Measurements from ENCODE around the gene PREX1.
"Not testable (repeated sequence)": the region's sequence is repeated elsewhere in the genome, so short reads cannot be mapped to it uniquely, and the experiment has no call there.

The PREX1 gene

DNA sequence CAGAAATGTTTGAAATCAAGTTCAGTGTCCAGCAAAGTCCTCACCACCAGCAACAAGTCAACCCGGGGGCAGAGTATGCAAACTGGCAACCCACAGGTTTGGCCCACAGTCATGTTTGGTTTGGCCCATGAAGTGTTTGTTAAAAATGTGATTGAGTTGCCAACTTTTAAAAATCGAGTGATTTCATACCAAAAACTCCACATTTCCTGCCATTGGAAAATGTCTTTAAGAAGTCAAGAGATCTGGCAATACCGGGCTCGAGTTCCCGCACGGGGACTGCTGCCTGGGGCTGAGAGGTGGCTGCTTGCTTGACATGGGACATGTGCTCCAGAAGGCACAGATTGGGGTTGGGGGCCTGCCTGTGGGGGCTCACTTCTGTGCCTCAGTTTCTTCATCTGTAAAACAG, 36.1 kb downstream of the PREX1 start:
- no peak for DNase-seq (ENCODE audit: low spot score)

DNA sequence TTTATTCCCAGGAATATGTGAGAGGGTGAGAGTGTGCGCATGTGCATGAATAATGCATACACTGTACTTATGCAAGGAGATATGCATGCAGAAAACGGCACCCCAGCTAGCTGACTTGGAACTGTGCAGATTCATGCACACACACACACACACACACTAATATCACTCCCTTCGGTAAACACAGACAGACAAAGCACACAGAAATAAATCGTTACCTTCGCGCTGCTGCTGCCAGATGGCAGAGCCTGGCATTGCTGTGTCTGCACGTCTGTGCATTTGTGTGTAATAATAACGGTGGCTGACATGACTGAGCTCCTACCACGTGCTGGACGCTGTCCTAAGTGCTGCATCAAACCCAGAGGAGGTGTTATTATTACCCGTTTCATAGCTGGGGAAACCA, 36.8 kb downstream of the PREX1 start:
- peak; percentile 6 for DNase-seq (ENCODE audit: low spot score)

DNA sequence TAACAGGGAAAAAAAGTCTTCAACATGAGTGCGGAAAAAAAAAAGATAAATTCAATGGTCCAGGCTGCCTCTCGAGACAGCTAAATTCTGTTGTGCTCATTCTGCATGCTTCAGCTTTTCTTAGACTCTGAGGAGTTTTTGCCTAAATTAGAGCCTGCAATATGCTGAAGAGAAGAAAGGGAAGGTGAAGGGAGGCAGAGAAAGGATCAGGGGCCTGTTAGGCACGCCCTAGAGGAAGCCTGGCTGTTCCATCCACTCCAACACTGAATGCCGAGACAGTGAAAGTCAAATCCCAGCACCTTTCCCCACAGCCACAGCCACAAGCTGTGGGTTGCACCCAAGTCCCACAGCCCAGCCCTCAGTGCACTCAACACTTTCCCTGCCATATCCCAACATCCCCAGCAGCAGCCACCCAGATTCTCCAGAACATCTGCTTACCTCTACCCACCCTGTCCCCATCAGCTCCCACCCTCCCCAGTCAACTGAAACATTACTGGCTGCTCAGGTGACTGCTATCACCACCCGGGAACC, 37.3 kb downstream of the PREX1 start:
- no peak for DNase-seq (ENCODE audit: low spot score)

DNA sequence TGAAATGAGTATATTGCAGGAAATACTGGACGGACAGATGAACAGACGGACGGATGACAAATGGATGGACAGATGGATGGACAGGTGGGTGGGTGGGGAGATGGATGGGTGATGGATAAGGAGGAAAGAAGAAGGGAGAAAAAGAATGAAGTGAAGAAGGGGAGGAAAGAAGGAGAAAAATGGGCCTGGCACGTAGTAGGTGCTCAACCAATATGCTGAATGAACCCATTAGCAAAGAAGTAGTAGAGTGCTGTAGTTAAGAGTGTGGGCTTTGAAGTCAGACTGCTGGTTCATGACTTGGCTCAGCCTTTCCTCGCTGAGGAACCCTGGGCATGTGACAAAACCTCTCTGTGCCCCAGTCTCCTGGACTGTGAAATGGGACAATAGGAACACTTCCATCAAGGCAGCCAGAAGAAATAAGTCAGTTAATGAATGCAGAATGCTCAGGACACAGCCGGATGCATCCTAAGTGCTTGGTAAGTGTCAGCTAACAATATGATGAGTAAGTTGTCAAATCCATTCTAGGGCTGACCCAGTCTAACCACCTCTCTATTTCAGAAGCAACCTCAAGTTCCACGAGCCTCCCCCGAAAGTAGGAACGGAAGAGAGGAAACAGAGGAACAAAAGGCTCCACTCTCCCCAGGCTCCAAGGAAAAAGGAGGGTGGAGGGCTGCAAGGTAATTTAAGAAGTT, 37.9 kb downstream of the PREX1 start:
- DNase-seq (ENCODE audit: low spot score): no peak

DNA sequence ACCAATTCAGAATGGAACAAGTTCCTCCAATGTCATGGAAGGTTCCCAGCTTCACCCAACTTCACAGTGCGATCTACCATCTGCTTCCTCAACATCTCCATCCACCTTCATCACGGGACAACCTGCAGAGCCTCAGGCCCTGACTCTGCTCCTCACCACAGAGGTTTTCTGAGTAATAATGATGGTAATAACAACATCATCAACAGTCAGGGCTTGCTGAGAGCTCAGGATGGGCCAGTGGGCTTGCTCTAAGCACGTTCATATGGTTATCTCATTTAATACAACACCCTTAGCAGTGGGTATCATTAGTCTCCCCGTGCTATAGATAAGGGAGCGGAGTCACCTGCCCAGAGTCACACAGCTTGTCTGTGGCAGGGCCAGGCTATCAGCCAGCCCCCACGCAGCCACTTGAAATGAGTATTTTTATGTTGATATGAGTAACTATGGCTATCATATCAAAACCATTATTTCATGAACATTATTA, 38.6 kb downstream of the PREX1 start:
- no peak for DNase-seq (ENCODE audit: low spot score)

DNA sequence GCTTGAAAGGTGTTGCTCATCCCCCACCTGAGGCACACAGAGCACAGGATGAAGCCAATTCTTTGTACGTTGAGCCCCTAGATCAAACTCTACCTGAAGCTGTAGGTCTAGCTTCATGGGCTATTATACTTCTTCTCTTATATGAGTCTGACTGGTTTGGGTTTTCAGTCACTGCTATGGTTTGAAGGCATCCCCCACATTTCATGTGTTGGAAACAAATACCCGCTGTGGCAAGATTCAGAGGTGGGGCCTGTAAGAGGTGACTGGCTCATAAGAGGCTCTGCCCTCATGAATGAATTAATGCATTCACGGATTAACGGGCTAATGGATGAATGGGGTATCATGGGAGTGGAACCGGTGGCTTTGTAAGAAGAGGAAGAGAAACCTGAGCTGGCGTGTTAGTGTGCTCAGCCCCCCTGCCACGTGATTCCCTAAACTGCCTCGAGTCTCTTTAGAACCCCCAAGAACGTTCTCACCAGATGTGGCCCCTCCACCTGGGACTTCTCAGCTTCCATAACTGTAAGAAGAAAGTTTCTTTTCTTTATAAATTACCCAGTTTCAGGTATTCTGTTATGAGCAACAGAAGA, 39.2 kb downstream of the PREX1 start:
- peak; percentile 75 for DNase-seq (ENCODE audit: low spot score)

DNA sequence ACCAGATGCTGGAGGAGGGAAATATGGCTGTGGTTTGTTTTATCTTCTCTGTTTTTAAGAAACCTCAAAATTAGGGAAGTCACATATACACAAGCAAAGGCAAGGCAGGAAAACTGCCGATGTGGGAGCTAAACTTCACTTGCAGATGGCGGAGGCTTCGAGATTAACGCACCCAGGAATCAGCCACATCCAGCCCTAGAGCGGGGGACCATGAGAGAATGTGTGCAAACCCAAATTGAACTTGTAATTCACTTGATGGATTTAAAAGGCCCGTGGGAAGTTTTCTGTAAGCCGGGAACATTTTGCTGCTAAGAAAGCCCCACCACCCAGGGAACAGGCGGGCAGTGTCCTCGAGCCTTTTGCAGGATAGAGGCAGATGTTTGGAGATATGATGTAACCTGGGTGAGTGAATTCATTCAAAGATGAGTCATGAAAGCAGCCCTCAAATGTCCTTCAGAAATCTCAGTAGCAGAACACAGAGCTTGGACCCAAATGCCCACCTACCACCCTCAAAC, 39.9 kb downstream of the PREX1 start:
- peak; percentile 33 for DNase-seq (ENCODE audit: low spot score)

DNA sequence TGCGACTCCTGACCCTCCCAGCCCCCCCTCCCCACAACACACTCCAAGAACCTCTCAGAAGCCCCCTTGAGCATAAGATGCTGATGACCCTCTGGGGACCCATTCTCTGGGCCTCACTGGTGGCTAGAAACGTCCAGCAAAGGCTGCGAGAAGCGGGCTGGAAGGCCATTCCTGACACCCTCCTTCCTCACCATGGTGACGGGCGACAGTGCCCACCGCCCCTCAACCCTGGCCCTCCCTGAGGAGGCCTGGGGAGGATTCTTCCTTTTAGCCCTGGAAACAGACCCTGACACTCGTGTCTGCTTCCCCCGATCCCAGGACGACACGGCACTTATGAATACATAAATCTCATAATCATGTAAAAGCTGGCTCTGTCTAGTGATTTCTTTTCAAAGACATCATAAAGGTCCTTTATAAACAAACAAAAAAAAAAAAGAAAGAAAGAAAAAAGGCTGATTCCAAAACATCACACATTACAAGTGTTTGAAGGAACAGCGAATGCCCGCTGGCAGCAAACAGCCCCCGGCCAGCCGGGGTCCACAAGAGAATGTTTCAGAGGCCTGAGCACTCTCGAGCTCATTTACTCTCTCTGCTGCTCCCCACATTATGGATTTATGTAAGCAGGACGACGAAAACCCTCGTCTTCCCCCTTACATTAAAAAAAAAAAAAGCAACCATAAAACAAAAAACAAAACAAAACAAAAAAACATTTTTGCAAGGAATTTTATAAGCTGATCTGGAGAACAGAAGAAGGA, 40.7 kb downstream of the PREX1 start:
- DNase-seq (ENCODE audit: low spot score): no peak

DNA sequence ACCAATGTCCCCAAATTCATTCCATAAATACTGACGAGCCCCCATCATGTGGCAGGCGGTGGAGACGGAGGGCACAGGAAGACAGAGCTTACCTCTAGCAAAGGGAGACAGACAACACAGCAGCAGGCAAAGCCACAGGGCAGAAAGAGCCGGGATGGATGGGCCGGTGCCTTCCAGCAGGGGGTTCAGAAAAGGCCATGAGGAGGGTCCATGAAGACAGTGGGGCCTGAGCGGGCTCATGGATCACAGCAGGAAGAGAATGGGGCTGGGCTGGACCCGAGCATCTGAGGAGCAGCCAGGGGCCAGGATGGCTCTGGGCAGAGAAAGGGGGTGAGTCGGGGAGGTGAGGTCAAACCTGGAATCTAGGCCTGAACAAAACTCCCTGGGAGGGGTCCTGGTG, 42.0 kb downstream of the PREX1 start:
- DNase-seq (ENCODE audit: low spot score): no peak

DNA sequence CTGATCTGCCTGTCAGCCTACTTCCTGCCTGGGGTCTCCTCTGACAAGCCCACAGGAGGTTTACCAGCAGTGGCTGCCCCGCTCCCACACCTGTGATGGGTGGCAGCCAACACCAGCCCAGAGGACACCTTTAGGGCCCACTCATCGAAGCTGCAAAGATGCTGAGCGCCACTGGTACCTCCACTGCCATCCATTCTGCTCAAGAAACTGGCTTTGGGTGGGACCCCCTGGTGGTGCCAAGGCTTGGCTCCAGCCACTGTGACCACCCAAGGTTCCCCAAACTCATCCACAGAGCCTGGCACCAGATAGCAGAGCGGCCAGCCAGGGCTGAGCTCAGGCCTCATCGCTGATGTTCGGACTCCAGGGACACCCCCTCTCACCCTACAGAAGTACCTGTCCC, 42.5 kb downstream of the PREX1 start:
- no peak for DNase-seq (ENCODE audit: low spot score)

DNA sequence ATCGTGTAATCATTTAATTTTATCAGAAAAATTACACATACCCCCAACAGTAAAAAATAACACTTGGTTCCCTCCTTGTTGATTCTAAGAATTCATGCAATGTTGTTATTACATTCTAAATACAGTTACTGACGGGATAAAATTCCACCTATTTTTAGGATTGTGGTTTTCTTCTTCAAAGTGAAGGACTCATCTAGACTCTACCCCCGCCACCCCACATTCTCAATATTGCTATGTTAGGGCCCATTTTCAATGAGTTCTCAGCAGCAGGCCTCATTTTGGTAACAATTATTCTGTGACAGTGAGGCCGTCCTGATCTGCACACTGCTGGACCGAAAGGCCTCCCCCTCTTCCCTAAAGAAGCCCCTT, 43.5 kb downstream of the PREX1 start:
- DNase-seq (ENCODE audit: low spot score): no peak

DNA sequence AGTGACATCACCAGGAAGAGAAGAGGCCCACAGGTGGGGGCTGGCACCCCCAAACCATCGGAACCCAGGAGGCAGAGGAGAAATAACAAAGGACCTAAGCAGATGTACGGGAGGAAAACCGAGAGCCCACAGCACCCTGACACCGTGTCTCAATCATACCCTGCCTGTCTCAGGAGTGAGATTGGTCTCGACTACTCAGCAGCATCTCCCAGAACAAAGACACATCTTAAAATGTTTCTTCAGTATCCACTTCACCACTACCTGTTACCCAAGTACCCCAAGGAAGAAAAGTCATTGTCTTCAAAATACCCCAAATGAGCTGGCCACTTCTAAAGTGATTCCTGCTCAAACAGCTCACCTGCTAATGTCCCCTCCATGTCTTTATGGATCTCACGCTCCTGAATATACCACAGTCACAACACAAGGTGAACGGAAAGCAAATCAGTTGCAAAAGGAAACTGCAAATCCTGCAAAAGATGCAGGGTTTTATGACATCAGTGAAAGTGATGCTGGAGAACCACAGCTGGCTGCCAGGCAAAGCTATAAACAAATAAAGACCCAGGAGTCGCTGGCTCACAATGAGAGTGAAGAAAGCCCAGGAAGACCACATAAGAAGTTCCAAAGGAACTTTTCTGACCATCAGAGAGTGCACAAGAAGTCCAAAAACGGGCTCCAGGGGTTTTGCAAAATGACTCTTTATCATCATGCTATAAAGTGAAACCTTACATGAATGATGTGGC, 44.1 kb downstream of the PREX1 start:
- peak; percentile 12 for DNase-seq (ENCODE audit: low spot score)

DNA sequence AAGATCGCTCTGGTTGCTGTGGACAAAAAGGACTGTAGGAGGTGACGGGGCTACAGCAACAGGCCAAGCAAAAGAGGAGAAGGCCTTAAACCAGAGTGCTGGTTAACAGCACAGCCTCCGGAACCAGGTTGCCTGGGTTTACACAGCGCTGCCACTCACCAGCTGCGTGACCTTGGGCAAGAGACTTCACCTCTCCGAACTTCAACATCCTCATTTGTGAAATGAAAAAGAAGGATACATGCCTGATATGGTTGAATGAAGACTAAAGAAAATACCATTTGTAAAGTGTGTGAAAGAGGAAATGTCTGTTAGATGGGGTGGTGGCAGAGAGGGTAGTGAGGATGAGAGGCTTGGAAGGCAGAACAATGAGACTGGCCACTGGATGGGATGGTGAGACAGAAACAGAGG, 44.9 kb downstream of the PREX1 start:
- DNase-seq (ENCODE audit: low spot score): no peak

DNA sequence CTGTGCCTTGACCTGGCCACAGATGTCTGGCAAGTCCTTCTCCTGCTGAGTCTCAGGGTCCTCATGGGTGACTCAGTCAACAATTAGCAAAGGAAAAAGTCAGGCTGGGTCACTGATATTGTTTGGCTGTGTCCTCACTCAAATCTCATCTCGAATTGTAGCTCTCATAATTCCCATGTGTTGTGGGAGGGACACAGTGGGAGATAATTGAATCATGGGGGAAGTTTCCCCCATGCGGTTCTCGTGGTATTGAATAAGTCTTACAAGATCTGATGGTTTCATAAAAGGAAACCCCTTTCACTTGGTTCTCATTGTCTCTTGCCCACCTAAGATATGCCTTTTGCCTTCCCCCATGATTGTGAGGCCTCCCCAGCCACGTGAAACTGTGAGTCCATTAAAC, 45.7 kb downstream of the PREX1 start:
- DNase-seq (ENCODE audit: low spot score): no peak

DNA sequence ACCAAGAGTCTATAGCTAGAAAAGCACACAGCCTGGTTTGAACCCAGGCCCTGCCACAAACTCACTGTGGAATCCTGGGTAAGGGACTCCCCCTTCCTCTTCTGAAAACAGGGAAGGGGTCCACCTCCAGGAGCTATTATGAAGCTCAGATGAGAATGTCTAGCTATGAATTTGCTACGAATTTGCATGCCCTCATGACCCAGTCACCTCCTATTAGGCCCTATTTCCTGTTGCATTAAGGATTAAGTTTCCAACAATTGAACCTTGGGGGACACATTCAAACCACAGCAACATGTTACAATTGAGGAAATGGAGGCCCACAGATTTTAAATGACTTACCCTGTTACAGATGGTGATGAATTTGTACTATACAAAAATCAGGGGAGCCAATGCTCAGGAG, 46.2 kb downstream of the PREX1 start:
- DNase-seq (ENCODE audit: low spot score): no peak

DNA sequence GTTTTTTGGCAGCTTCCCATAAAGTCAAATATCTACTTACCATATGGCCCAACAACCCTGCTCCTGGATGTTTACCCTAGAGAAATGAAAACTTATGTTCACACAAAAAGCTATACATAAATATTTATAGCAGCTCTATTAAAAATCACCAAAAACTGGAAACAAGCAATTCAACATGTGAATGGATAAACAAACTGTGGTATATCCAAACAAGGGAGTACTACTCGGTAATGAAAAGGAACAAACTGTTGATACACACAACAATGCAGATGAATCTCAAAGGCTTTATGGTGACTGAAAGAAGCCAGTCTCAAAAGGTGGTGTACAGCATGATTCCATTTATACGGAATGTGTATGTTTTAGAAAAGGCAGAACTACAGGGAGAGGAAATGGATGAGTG, 48.4 kb downstream of the PREX1 start:
- DNase-seq (ENCODE audit: low spot score): no peak

DNA sequence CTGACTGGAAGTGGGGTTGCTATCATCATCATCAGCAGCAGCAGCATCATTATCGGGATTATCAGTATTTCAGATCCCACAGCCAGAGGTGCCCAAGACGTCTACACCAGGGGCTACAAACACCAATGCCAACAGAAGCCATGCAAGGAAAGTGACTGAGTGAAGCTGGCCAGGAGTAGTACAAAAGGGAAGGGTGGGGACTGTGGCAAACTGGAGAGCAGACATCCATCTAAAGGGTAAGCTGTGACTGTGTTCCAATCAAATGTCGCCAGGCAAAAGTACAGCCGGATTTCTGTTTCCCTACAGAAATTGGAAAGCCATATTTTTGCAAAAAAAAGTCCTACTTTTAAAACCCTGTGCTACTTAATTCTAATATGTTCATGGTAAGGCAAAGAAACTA, 50.0 kb downstream of the PREX1 start:
- no peak for DNase-seq (ENCODE audit: low spot score)

DNA sequence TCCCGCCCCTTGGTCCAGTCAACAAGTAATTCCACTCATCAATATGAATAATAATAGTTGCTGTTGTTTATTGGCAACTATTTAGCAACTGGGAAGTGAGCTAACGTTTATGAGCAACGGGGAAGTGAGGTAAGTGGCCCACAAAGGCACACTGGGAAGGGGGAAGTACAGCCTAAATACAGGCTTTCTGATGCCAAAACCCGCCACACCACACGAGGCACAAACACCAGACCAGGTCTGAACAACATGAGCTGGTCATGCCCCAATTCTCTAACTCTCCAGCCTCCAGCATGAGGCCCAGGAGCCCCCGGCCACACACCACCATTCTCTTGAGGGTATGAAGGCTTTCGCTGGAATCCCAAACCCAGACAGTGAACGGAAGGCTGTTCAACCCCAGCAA, 50.8 kb downstream of the PREX1 start:
- no peak for DNase-seq (ENCODE audit: low spot score)

DNA sequence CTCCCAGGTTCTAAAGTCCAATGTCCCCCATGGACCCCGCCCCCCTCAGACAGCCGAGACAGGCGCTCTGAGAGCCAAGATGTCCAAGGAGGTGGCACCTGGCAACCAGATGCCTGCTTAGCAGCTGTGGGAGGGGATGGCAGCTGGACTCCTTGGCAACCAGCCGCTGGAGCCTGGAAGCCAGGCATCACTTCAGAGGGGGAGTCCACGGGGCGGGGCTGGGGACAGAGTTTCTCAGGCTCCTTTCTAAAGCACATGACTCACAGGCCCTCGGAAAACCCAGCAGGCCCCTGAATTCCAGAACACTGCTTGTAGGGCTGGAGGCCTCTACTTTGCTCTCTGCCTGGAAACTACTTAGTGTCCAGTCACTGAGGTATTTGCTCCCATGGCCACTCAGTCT, 51.5 kb downstream of the PREX1 start:
- DNase-seq (ENCODE audit: low spot score): no peak

DNA sequence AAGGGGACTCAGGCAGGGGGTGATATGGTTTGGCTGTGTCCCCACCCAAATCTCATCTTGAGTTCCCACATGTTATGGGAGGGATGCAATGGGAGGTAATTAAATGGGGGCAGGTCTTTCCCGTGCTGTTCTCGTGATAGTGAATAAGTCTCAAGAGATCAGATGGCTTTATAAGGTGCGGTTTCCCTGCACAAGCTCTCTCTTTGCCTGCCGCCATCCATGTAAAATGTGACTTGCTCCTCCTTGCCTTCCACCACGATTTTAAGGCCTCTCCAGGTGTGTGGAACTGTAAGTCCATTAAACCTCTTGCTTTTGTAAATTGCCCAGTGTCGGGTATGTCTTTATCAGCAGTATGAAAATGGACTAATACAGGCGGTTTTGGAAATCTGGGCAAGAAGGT, 52.3 kb downstream of the PREX1 start:
- not testable (repeated sequence) for DNase-seq (ENCODE audit: low spot score)

DNA sequence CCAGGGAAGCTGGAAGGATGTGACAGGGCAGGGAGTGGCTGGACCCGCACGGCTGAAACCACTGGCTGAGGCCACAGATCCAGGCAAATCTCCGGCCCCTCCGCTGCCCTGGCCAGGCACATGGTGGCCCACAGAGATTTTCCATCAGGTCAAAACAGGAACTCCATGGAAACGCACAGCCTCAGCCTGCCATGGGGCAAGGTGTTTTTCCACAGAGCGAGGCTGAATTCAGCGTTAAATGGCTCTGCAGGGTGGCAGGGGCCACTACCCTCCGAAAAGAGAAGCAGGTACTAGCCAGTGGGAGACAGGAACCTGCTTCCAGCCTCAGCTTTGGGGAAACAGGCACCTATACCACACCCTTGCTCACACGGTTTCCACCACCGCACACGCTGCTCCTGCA, 53.1 kb downstream of the PREX1 start:
- no peak for DNase-seq (ENCODE audit: low spot score)

DNA sequence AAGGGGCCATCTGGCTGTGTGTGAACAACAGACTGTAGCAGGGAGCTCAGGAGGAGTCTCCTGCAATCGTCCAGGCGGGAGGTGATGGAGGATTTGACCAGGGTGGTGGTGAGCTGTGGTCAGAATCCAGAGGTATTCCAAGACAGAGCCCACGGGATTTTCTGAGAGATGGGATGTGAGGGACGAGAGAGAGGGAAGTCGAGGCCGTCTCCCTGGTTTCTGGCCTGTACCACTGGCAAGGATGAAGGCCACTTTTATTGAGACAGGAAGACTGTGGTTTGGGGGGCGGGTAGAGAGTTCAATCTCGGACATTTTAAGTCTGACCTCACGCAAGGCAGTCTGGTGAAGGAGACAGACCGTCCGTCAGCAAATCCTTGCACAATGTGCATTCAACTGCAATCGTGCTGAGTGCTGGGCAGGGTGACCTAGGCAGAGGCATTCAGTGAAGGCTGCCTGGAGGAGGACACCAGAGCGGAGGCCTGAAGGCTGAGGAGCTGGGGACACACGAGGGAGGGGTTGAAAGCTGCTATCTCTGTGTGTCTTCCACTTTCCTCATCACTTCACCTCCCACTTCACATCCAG, 53.9 kb downstream of the PREX1 start:
- DNase-seq (ENCODE audit: low spot score): no peak

Data from NAMALWA (cell line).